HepG2 (cell line): ENCODE measurements around the gene AGBL1. TPM values are rescaled to one million over a fixed set of nuclear protein-coding genes. Genes with fewer than 3 reads are reported as not detected.
"Not testable (repeated sequence)": the region's sequence is repeated elsewhere in the genome, so short reads cannot be mapped to it uniquely, and the experiment has no call there.

Experiments used
- ATAC-seq: fragments of 200-7000 bp; cut with Tn5 transposase; 3 replicates; pipeline ENCODE4 v1.9.1; 2020; ENCODE audit warnings: mild to moderate bottlenecking, moderate library complexity
- BruUV-seq: library from RNA; stranded (reverse); fragments of 400-500 nt; replicated peaks from 2 replicates; lab custom pipeline; 2021; lab: Mats Ljungman, UMichigan
- CTCF ChIA-PET: fragments of 300-600 bp; formaldehyde crosslinking; extraction: SDS; loops from one replicate; lab custom pipeline; 2021; ENCODE audit warnings: low total read pairs, inconsistent platforms, low intra/inter-chr PET ratio; lab: Yijun Ruan, JAX
- POLR2A ChIA-PET: fragments of 350-600 bp; sonication (Branson Sonifier 250); formaldehyde crosslinking; loops from one replicate; lab custom pipeline; 2020; ENCODE audit warnings: antibody characterized with exemption, inconsistent platforms; lab: Yijun Ruan, JAX
- DNase-seq: peaks from one replicate; pipeline ENCODE4 v3.0.0-alpha.2; 2015; ENCODE audit warnings: low spot score
- FAIRE-seq: peaks from 3 replicates; lab custom pipeline; 2011; peaks lifted over from hg19 to GRCh38; lab: Jason Lieb, UNC
- H2AFZ ChIP-seq: one replicate; pipeline ENCODE4 v1.6.1; 2011; ENCODE audit warnings: low read length, inconsistent platforms
- H3K27ac ChIP-seq: fragments of 300-600 bp; 3 replicates; pipeline ENCODE4 v1.8.0; 2011; ENCODE audit warnings: mixed run types, mild to moderate bottlenecking, mixed read lengths, low read length, inconsistent platforms; ENCODE audit not compliant: insufficient read depth; ENCODE audit errors: extremely low read length
- H3K27me3 ChIP-seq, 2 experiments: fragments of 200-600 bp in 1 of 2; 2 replicates in 1 of 2; 3 replicates in 1 of 2; pipeline versions ENCODE4 v1.6.0 to v1.8.0; 2011; ENCODE audit warnings: low read length in 2 of 2, mild to moderate bottlenecking in 2 of 2, moderate library complexity in 2 of 2, inconsistent platforms in 1 of 2; ENCODE audit not compliant: insufficient read depth in 2 of 2, control insufficient read depth in 1 of 2
- H3K36me3 ChIP-seq, 2 experiments: fragments of 200-600 bp in 1 of 2; replicated peaks in 1 of 2; 2 replicates in 1 of 2; 3 replicates in 1 of 2; pipeline versions ENCODE4 v1.5.1 to v1.8.0; 2011; ENCODE audit warnings: low read length in 2 of 2, inconsistent platforms in 1 of 2; ENCODE audit not compliant: insufficient read depth in 2 of 2, control insufficient read depth in 1 of 2
- H3K4me1 ChIP-seq: 2 replicates; pipeline ENCODE4 v1.5.1; 2012; ENCODE audit warnings: low read length, inconsistent platforms; ENCODE audit not compliant: insufficient read depth
- H3K4me2 ChIP-seq: 2 replicates; pipeline ENCODE4 v1.6.0; 2011; ENCODE audit warnings: low read depth, low read length, inconsistent platforms
- H3K4me3 ChIP-seq, 3 experiments: fragments of 200-600 bp in 1 of 3; sonication (generic), shearing (Covaris generic) in 1 of 3; replicated peaks in 1 of 3; 2 replicates each; pipeline ENCODE4 v1.5.1; 2011 to 2016; ENCODE audit warnings: low read length in 3 of 3, inconsistent platforms in 2 of 3, low read depth in 2 of 3, mild to moderate bottlenecking in 2 of 3, control low read depth in 1 of 3, mixed read lengths in 1 of 3; ENCODE audit not compliant: insufficient read depth in 1 of 3
- H3K79me2 ChIP-seq: one replicate; pipeline ENCODE4 v1.6.1; 2011; ENCODE audit warnings: low read length, inconsistent platforms; ENCODE audit not compliant: insufficient read depth
- H3K9ac ChIP-seq: 2 replicates; pipeline ENCODE4 v1.6.0; 2011; ENCODE audit warnings: mild to moderate bottlenecking, low read depth, low read length, inconsistent platforms; ENCODE audit not compliant: insufficient read depth
- H3K9me3 ChIP-seq: 2 replicates; pipeline ENCODE4 v1.5.1; 2012; ENCODE audit warnings: mild to moderate bottlenecking, low read length
- H4K20me1 ChIP-seq: 2 replicates; pipeline ENCODE4 v1.6.0; 2011; ENCODE audit warnings: inconsistent platforms, mild to moderate bottlenecking, low read length, moderate library complexity; ENCODE audit not compliant: insufficient read depth
- HDAC6 ChIP-seq: fragments of 200-600 bp; sonication (generic); IDR thresholded peaks from 2 replicates; pipeline ENCODE4 v1.7.0; 2017; ENCODE audit warnings: mild to moderate bottlenecking, antibody characterized with exemption, low read length, low read depth
- HMGA1 ChIP-seq: sonication (generic); formaldehyde crosslinking; conservative IDR thresholded peaks from 2 replicates; pipeline ENCODE4 v1.4.0; 2020; ENCODE audit warnings: missing genetic modification reagents
- HOMEZ ChIP-seq: IDR thresholded peaks from 2 replicates; pipeline ENCODE4 v1.6.1; 2016; ENCODE audit warnings: low read depth
- PRDM4 ChIP-seq: sonication (generic); formaldehyde crosslinking; IDR thresholded peaks from 2 replicates; pipeline ENCODE4 v1.9.0; 2021; ENCODE audit warnings: missing genetic modification reagents, borderline replicate concordance
- RAD21 ChIP-seq: fragments of 450-650 bp; formaldehyde crosslinking; IDR thresholded peaks from 2 replicates; pipeline ENCODE4 v1.5.0; 2020; ENCODE audit warnings: mild to moderate bottlenecking
- SMC3 ChIP-seq: IDR thresholded peaks from 2 replicates; pipeline ENCODE4 v1.6.1; 2011; ENCODE audit warnings: low read length, improper control_type of control experiment
- SPEN ChIP-seq: sonication (generic); formaldehyde crosslinking; IDR thresholded peaks from 2 replicates; pipeline ENCODE4 v1.5.1; 2020; ENCODE audit warnings: low read depth, mild to moderate bottlenecking, missing genetic modification reagents
- TCF12 ChIP-seq, 2 experiments: fragments of 450-650 bp in 1 of 2; sonication (generic) in 1 of 2; formaldehyde crosslinking in 1 of 2; IDR thresholded peaks; 2 replicates each; pipeline versions ENCODE4 v1.6.1 to v1.8.0; 2017 to 2022; ENCODE audit warnings: antibody characterized with exemption in 1 of 2, mild to moderate bottlenecking in 1 of 2, missing genetic modification reagents in 1 of 2, moderate library complexity in 1 of 2
- TOPORS ChIP-seq: sonication (generic); formaldehyde crosslinking; IDR thresholded peaks from 2 replicates; pipeline ENCODE4 v1.8.0; 2023; ENCODE audit warnings: mild to moderate bottlenecking, missing genetic modification reagents
- ZC3H4 ChIP-seq: sonication (generic); formaldehyde crosslinking; IDR thresholded peaks from 2 replicates; pipeline ENCODE4 v1.4.0; 2020; ENCODE audit warnings: missing genetic modification reagents, borderline replicate concordance
- ZMYM2 ChIP-seq: sonication (generic); formaldehyde crosslinking; IDR thresholded peaks from 2 replicates; pipeline ENCODE4 v1.8.0; 2022; ENCODE audit warnings: mild to moderate bottlenecking, missing genetic modification reagents
- ZNF543 ChIP-seq: sonication (generic); formaldehyde crosslinking; IDR thresholded peaks from 2 replicates; pipeline ENCODE4 v1.4.0; 2020; ENCODE audit warnings: mild to moderate bottlenecking, missing genetic modification reagents
- WGBS: methylation state at CpG from one replicate; pipeline ENCODE4 v1.1.6; 2017; ENCODE audit warnings: low lambda C conversion rate; 5-methylcytosine and 5-hydroxymethylcytosine counted together
- in situ Hi-C: cut with HindIII; loops from 2 replicates; pipeline ENCODE4 v1.10.0; 2017; ENCODE audit warnings: low pct_unique_long_range_greater_than_20kb; ENCODE audit not compliant: extremely low pct_ligation_motif_present
- intact Hi-C: fragments of 100-400 bp; cut with micrococcal nuclease; formaldehyde crosslinking; loops from one replicate; pipeline ENCODE4 v1.10.0; 2022; ENCODE audit not compliant: unreplicated experiment
- polyA plus RNA-seq, 8 experiments: library from polyadenylated mRNA; depleted of rRNA in 3 of 8; stranded (reverse) in 7 of 8; unstranded in 1 of 8; fragments of >200 nt; fragmentation: Illumina TruSeq in 4 of 8; extraction: Trizol in 4 of 8; gene quantifications; 2 replicates each; pipeline versions ENCODE4 v1.2.1 to v1.2.3, GENCODE V29; 2011 to 2016; ENCODE audit warnings: low read depth in 4 of 8, missing spikeins in 1 of 8, mixed read lengths in 1 of 8; ENCODE audit not compliant: insufficient read depth in 1 of 8
- total RNA-seq, 5 experiments: library from RNA; depleted of rRNA; stranded (reverse); fragments of >200 nt; fragmentation: Illumina TruSeq; extraction: Trizol; gene quantifications; 2 replicates each; pipeline ENCODE4 v1.2.3, GENCODE V29; 2016; ENCODE audit warnings: low read depth in 1 of 5

AGBL1 gene
- total and polyA plus RNA-seq, 2 of the 13 experiments (the other 11 are each of a cell fraction or from before 2014, with no cell fraction given) = 0.01 TPM; not detected in 1

DNA sequence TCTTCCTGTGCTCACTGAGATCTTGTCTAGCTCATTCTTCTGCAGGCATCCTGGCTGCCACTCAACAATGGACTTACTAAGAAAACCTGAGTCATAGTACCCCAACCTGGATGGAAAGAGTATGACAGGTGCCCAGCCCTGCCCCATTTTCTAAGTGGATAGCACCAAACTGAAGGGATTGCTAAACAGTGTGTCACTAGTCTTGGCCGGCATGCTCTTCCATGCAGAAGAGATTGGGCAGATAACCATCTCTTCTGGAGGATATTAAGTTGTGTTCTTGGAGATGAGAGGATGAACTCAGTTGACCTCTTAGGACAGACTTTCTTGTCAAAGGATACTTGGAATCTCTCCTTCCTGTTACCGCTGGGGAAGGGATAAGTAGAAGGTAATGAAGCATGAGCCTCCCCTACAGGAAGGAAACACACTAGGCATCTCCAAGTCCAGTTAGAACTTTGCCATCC, 797.5 kb downstream of the AGBL1 start (continued):
- TF ChIP-seq HMGA1 (CRISPR knock-in tag) (no peak), ZMYM2 (CRISPR knock-in tag) (no peak), SPEN (CRISPR knock-in tag) (no peak), PRDM4 (CRISPR knock-in tag) (no peak), SMC3 (no peak), RAD21 (CRISPR knock-in tag) (no peak), HDAC6 (no peak), ZNF543 (no peak), HOMEZ (CRISPR knock-in tag) (no peak), TOPORS (CRISPR knock-in tag) (no peak), ZC3H4 (no peak), TCF12 (IDR thresholded peaks at IDR 0.05) (no peak), TCF12 (CRISPR knock-in tag; IDR thresholded peaks at IDR 0.05) (no peak)

- H3K27me3 ChIP-seq, FAIRE-seq: not testable (repeated sequence)
Observed at GRCh38 chr15:86878844-86879243, 799.2 kb downstream of the AGBL1 start.

More at GRCh38 chr15:86878844-86879243, 799.2 kb downstream of the AGBL1 start:
- H3K4me1 ChIP-seq, ATAC-seq, H3K36me3 ChIP-seq, DNase-seq, H3K27ac ChIP-seq, intact Hi-C loops, H3K79me2 ChIP-seq, in situ Hi-C loops, H2AFZ ChIP-seq, POLR2A ChIA-PET, H3K9ac ChIP-seq, H3K4me3 ChIP-seq, H4K20me1 ChIP-seq, BruUV-seq, CTCF ChIA-PET, H3K4me2 ChIP-seq: not testable (repeated sequence)
- 7% methylated on average over 3 of the region's 3 CpGs for WGBS
- H3K9me3 ChIP-seq = peaks cover 49% of the 10 kb centered on the region
